ENCODE measurements around the gene HIPK3.
"Not testable (repeated sequence)": the region's sequence is repeated elsewhere in the genome, so short reads cannot be mapped to it uniquely, and the experiment has no call there.

Gene HIPK3

GRCh38 chr11:33257160-33257896 lies at the start of gene HIPK3:
TSS of gene HIPK3 (plus strand) at chr11:33257381.
- in situ Hi-C loops (cut with HindIII; ENCODE audit: low pct_unique_long_range_greater_than_20kb, low sequenced_read_pairs) = no loop called here
- DNase-seq (ENCODE audit: low read depth in 1 of 2, low spot score in 1 of 2) = peak; percentile 76 to 87
- no peak for TF ChIP-seq JUND (IDR thresholded peaks at IDR 0.05; ENCODE audit: low read depth)

- no peak for DNase-seq (ENCODE audit: low read depth in 1 of 2, low spot score in 1 of 2)
- TF ChIP-seq JUND (IDR thresholded peaks at IDR 0.05; ENCODE audit: low read depth) = no peak
- in situ Hi-C loops (cut with HindIII; ENCODE audit: low pct_unique_long_range_greater_than_20kb, low sequenced_read_pairs) = no loop called here
Observed at GRCh38 chr11:33207408-33207985, 49.7 kb upstream of the HIPK3 start.

DNA sequence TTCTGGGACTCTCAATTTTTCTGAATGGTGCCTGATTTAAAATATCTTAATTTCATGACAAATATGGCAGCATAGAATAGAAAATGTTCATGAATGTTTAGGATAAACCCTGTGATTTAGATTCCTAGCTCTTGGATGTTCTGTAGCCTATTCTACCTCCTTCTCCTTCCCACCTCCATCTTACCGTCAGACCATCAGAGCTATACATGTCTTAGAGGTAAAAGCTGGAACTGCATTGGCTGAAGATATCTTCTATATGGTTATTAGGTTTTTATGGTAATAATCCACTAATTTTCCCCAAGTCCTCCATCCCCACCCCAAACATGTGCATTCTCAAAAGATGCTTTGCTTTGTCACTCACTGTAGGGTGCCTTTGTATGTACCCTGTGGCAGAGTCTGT lies 49.0 kb upstream of the HIPK3 start:
- TF ChIP-seq JUND (IDR thresholded peaks at IDR 0.05; ENCODE audit: low read depth) = no peak
- in situ Hi-C loops (cut with HindIII; ENCODE audit: low pct_unique_long_range_greater_than_20kb, low sequenced_read_pairs) = no loop called here
- no peak for DNase-seq (ENCODE audit: low read depth in 1 of 2, low spot score in 1 of 2)

DNA sequence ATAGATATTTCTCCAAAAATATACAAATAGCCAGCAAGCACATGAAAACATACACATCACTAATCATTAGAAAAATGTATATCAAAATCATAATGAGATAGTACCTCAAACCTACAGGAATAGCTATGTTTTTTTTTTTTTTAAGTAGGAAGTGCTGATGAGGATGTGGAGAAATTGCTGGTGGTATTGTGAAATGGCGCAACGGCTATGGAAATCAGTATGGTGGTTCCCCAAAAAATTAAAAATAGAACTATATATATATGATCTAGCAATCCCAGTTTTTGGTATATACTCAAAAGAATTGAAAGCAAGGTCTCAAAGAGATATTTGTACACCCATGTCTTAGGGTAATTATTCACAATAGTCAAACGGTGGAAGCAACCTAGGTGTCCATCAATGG lies 46.0 kb upstream of the HIPK3 start:
- no peak for DNase-seq (ENCODE audit: low read depth in 1 of 2, low spot score in 1 of 2)
- in situ Hi-C loops (cut with HindIII; ENCODE audit: low pct_unique_long_range_greater_than_20kb, low sequenced_read_pairs) = no loop called here
- TF ChIP-seq JUND (IDR thresholded peaks at IDR 0.05; ENCODE audit: low read depth) = no peak

GRCh38 chr11:33211580-33211979 lies 45.6 kb upstream of the HIPK3 start:
- in situ Hi-C loops (cut with HindIII; ENCODE audit: low pct_unique_long_range_greater_than_20kb, low sequenced_read_pairs) = no loop called here
- DNase-seq (ENCODE audit: low read depth in 1 of 2, low spot score in 1 of 2) = no peak
- no peak for TF ChIP-seq JUND (IDR thresholded peaks at IDR 0.05; ENCODE audit: low read depth)

DNA sequence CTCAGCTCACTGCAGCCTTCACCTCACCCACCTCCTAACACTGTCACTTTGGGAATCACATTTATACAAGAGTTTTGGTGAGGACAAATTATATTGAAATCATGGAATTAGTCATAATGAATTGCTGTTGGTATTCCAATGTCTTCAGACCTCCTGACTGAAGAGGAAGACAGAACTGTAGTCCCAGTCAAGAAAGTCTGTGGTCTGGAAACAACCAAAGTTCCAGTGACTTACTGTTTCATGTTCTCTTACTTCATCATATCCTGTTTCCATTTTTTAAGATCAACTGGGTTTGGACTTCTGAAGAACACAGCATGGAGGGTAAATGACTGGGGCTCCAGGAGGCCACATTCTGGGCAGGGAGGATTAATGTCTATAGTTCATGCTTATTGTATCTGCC lies 43.0 kb upstream of the HIPK3 start:
- DNase-seq (ENCODE audit: low read depth in 1 of 2, low spot score in 1 of 2) = no peak
- no peak for TF ChIP-seq JUND (IDR thresholded peaks at IDR 0.05; ENCODE audit: low read depth)
- in situ Hi-C loops (cut with HindIII; ENCODE audit: low pct_unique_long_range_greater_than_20kb, low sequenced_read_pairs) = no loop called here

- DNase-seq (ENCODE audit: low read depth in 1 of 2, low spot score in 1 of 2) = no peak
- TF ChIP-seq JUND (IDR thresholded peaks at IDR 0.05; ENCODE audit: low read depth) = no peak
- in situ Hi-C loops (cut with HindIII; ENCODE audit: low pct_unique_long_range_greater_than_20kb, low sequenced_read_pairs) = no loop called here
Observed at GRCh38 chr11:33214767-33215166, 42.4 kb upstream of the HIPK3 start.

DNA sequence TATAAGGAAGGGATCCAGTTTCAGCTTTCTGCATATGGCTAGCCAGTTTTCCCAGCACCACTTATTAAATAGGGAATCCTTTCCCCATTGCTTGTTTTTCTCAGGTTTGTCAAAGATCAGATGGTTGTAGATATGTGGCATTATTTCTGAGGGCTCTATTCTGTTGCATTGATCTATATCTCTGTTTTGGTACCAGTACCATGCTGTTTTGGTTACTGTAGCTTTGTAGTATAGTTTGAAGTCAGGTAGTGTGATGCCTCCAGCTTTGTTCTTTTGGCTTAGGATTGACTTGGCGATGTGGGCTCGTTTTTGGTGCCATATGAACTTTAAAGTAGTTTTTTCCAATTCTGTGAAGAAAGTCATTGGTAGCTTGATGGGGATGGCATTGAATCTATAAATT lies 40.5 kb upstream of the HIPK3 start:
- DNase-seq (ENCODE audit: low read depth in 1 of 2, low spot score in 1 of 2); in situ Hi-C loops (cut with HindIII; ENCODE audit: low pct_unique_long_range_greater_than_20kb, low sequenced_read_pairs): not testable (repeated sequence)

DNA sequence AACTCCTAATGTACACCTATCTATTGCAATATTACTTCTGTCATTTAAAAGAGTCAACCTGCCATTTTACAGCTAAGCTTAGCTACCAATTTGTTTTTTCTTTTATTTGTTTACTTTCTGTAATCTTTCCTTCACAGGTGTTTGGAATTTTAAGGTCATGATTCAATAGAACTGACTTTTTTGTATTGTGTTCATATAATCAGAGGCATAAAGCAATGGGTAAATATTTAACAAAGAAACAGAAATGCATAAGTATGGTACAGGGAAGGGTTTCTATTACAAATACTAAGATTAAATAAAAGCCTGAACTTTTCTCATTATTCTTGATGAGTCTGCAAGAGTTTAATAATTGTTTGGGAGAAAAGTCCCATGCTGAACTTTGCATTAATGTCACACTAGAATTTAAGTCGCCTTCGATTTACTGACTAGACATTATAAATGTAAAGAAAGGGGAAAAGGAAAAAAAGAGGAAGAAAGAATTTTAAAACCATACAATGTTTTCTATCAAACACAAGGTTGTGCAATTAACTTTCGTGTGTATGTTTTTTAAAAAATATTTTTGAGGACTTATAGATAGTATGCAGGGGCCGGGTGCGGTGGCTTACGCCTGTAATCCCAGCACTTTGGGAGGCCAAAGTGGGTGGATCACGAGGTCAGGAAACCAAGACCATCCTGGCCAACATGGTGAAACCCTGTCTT lies 35.0 kb upstream of the HIPK3 start:
- in situ Hi-C loops (cut with HindIII; ENCODE audit: low pct_unique_long_range_greater_than_20kb, low sequenced_read_pairs) = no loop called here
- DNase-seq (ENCODE audit: low read depth in 1 of 2, low spot score in 1 of 2) = peak in 1 of 2 experiments; percentile 18
- TF ChIP-seq JUND (IDR thresholded peaks at IDR 0.05; ENCODE audit: low read depth) = no peak

GRCh38 chr11:33225371-33225770 lies 31.8 kb upstream of the HIPK3 start:
- DNase-seq (ENCODE audit: low read depth in 1 of 2, low spot score in 1 of 2) = no peak
- TF ChIP-seq JUND (IDR thresholded peaks at IDR 0.05; ENCODE audit: low read depth) = no peak
- in situ Hi-C loops (cut with HindIII; ENCODE audit: low pct_unique_long_range_greater_than_20kb, low sequenced_read_pairs) = no loop called here

DNA sequence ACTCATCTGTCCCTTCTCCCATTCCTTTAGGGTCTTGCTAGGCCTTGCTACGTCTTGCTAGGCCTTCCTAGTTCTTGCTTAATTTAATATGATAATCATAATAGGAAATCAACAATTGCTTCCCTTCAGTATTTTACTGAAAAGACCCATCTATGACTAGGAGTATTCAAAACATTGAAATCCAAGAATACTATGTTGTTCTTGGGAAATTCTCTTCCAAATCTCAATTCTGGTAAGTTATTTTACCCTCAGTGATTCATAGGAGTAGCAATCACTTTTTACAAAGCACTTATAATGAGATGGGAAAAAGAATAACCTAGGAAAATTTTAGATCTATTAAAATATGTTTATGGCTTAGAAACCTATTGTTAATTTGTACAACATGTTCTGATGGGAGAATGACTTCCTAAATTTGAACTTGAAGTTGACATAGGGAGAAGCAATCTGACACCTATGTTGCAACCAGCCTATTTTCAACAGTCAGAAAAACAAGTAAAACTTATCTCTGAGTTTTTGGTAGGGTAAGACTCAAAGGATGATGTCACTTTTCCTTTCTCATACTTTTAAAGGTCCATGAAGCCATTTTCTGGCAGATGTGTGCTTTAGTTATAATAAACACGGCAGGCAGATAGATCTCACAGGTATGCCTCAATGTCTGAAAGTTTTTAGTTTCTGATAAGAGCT lies 29.5 kb upstream of the HIPK3 start:
- in situ Hi-C loops (cut with HindIII; ENCODE audit: low pct_unique_long_range_greater_than_20kb, low sequenced_read_pairs) = no loop called here
- DNase-seq (ENCODE audit: low read depth in 1 of 2, low spot score in 1 of 2) = no peak
- TF ChIP-seq JUND (IDR thresholded peaks at IDR 0.05; ENCODE audit: low read depth) = no peak

GRCh38 chr11:33234397-33235190 lies 22.6 kb upstream of the HIPK3 start:
- in situ Hi-C loops (cut with HindIII; ENCODE audit: low pct_unique_long_range_greater_than_20kb, low sequenced_read_pairs) = no loop called here
- no peak for TF ChIP-seq JUND (IDR thresholded peaks at IDR 0.05; ENCODE audit: low read depth)
- no peak for DNase-seq (ENCODE audit: low read depth in 1 of 2, low spot score in 1 of 2)

Measured in T47D (cell line).